Measurements from ENCODE around the gene CDKAL1. TPM values are rescaled to one million over a fixed set of nuclear protein-coding genes. Genes with fewer than 3 reads are reported as not detected.
"Not testable (repeated sequence)": the region's sequence is repeated elsewhere in the genome, so short reads cannot be mapped to it uniquely, and the experiment has no call there.

The CDKAL1 gene
- total and polyA plus RNA-seq, 2 donors (not counting 3 experiments of a cell fraction or from before 2014, with no cell fraction given) = 6.1 to 20.5 TPM

- no peak for DNase-seq (ENCODE audit: low read depth, low spot score)
- Histone ChIP-seq H3K9ac (replicated peaks; ENCODE audit: extremely low read depth, insufficient read depth, low read length) (no peak overlapping the region), H3K9me3 (replicated peaks; ENCODE audit: control insufficient read depth, insufficient read depth, low read length) (no peaks in the 10 kb centered on the region), H3K36me3 (ENCODE audit: control insufficient read depth in 2 of 2, extremely low read depth in 1 of 2, insufficient read depth in 2 of 2, low read length in 2 of 2) (no peaks in the 10 kb centered on the region), H2AFZ (ENCODE audit: low read depth, low read length) (no peak overlapping the region), H3K4me2 (ENCODE audit: insufficient read depth, low read length) (no peak overlapping the region), H3K27me3 (ENCODE audit: control insufficient read depth in 2 of 2, insufficient read depth in 2 of 2, low read length in 2 of 2) (no peaks in the 10 kb centered on the region), H3K79me2 (ENCODE audit: control insufficient read depth, insufficient read depth, low read length) (no peaks in the 10 kb centered on the region), H4K20me1 (replicated peaks; ENCODE audit: control insufficient read depth, extremely low read depth, insufficient read depth, low read length) (no peaks in the 10 kb centered on the region), H3K4me1 (ENCODE audit: control insufficient read depth, extremely low read depth, insufficient read depth, low read length) (no peaks in the 10 kb centered on the region), H3K9me1 (replicated peaks; ENCODE audit: control insufficient read depth, extremely low read depth, insufficient read depth, low read length) (no peaks in the 10 kb centered on the region), H3K27ac (ENCODE audit: insufficient read depth, low read depth, low read length) (no peak overlapping the region), H3K4me3 (replicated peaks in 1 of 3; ENCODE audit: insufficient read depth in 1 of 3, low read depth in 1 of 3, low read length in 3 of 3) (no peak overlapping the region)
- no peak for FAIRE-seq
- no TSS peak for BruUV-seq (replicated peaks)
- TF ChIP-seq JUN (IDR thresholded peaks at IDR 0.05; ENCODE audit: borderline replicate concordance, insufficient read depth, insufficient read length, low read depth) (no peak), MAX (IDR thresholded peaks at IDR 0.05; ENCODE audit: insufficient read depth, insufficient read length) (no peak), CTCF (IDR thresholded peaks at IDR 0.05; ENCODE audit: extremely low read depth in 1 of 2, insufficient read depth in 1 of 2, low read depth in 1 of 2, low read length in 2 of 2) (no peak), MYC (IDR thresholded peaks at IDR 0.05; ENCODE audit: low read depth, low read length) (no peak), FOS (IDR thresholded peaks at IDR 0.05; ENCODE audit: borderline replicate concordance, insufficient read depth, low read length) (no peak), EZH2 (IDR thresholded peaks at IDR 0.05; ENCODE audit: borderline replicate concordance, low read depth, low read length, severe bottlenecking) (no peak), POLR2AphosphoS5 (IDR thresholded peaks at IDR 0.05; ENCODE audit: insufficient read depth, low read depth, low read length) (no peak), GATA2 (IDR thresholded peaks at IDR 0.05; ENCODE audit: insufficient read depth, insufficient read length, low read depth, low read length) (no peak), POLR2A (IDR thresholded peaks at IDR 0.05; ENCODE audit: low read depth, low read length) (no peak)
- CTCF ChIA-PET = interaction anchor here (0.9 kb wide), 1 partner anchor 9 kb away, joined by 3 read pairs; no protein-coding TSS in a partner anchor
- POLR2A ChIA-PET = no interaction called here
- dilution Hi-C loops (cut with MboI; ENCODE audit: extremely low pct_ligation_motif_present, low sequenced_read_pairs) (no loop called here), intact Hi-C loops (cut with micrococcal nuclease) (no loop called here)
Measured at GRCh38 chr6:20724443-20725190, 190.4 kb downstream of the CDKAL1 start.

GRCh38 chr6:20725235-20725634 is 191.0 kb downstream of the CDKAL1 start:
- H3K27me3 ChIP-seq (ENCODE audit: control insufficient read depth in 2 of 2, insufficient read depth in 2 of 2, low read length in 2 of 2); CTCF ChIA-PET; H3K9me1 ChIP-seq (replicated peaks; ENCODE audit: control insufficient read depth, extremely low read depth, insufficient read depth, low read length); H4K20me1 ChIP-seq (replicated peaks; ENCODE audit: control insufficient read depth, extremely low read depth, insufficient read depth, low read length); H3K9ac ChIP-seq (replicated peaks; ENCODE audit: extremely low read depth, insufficient read depth, low read length); H3K4me3 ChIP-seq (replicated peaks in 1 of 3; ENCODE audit: insufficient read depth in 1 of 3, low read depth in 1 of 3, low read length in 3 of 3); FAIRE-seq; H3K27ac ChIP-seq (ENCODE audit: insufficient read depth, low read depth, low read length); H2AFZ ChIP-seq (ENCODE audit: low read depth, low read length); DNase-seq (ENCODE audit: low read depth, low spot score); BruUV-seq (replicated peaks); H3K4me1 ChIP-seq (ENCODE audit: control insufficient read depth, extremely low read depth, insufficient read depth, low read length); H3K9me3 ChIP-seq (replicated peaks; ENCODE audit: control insufficient read depth, insufficient read depth, low read length); H3K4me2 ChIP-seq (ENCODE audit: insufficient read depth, low read length); H3K79me2 ChIP-seq (ENCODE audit: control insufficient read depth, insufficient read depth, low read length); dilution Hi-C loops (cut with MboI; ENCODE audit: extremely low pct_ligation_motif_present, low sequenced_read_pairs); H3K36me3 ChIP-seq (ENCODE audit: control insufficient read depth in 2 of 2, extremely low read depth in 1 of 2, insufficient read depth in 2 of 2, low read length in 2 of 2); intact Hi-C loops (cut with micrococcal nuclease); POLR2A ChIA-PET: not testable (repeated sequence)
